Measurements from ENCODE around the gene TBC1D8.

DNA sequence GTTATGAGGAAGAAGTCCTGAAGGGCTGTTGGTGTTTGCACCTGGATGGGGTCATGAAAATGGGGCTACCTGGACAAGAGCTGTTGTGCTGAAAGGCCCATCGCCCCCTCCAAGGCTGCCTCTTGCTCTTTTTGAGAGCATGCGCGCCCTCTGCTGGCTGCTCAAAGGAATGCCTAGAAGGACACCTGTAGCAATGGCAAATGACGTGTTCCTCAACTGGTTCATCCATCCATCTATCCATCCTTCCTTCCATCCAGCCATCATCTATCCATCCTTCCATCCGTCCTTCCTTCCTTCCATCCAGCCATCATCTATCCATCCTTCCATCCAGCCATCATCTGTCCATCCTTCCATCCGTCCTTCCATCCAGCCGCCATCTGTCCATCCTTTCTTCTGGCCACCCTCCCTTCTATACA is 166.3 kb downstream of the TBC1D8 start:
- TF ChIP-seq EZH2 (IDR thresholded peaks at IDR 0.05; ENCODE audit: low read depth, low read length, severe bottlenecking), result no peak
- TF ChIP-seq, protein P1, sequence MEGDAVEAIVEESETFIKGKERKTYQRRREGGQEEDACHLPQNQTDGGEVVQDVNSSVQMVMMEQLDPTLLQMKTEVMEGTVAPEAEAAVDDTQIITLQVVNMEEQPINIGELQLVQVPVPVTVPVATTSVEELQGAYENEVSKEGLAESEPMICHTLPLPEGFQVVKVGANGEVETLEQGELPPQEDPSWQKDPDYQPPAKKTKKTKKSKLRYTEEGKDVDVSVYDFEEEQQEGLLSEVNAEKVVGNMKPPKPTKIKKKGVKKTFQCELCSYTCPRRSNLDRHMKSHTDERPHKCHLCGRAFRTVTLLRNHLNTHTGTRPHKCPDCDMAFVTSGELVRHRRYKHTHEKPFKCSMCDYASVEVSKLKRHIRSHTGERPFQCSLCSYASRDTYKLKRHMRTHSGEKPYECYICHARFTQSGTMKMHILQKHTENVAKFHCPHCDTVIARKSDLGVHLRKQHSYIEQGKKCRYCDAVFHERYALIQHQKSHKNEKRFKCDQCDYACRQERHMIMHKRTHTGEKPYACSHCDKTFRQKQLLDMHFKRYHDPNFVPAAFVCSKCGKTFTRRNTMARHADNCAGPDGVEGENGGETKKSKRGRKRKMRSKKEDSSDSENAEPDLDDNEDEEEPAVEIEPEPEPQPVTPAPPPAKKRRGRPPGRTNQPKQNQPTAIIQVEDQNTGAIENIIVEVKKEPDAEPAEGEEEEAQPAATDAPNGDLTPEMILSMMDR (IDR thresholded peaks at IDR 0.05; ENCODE audit: control extremely low read depth in 1 of 3, insufficient read depth in 1 of 3, low read depth in 1 of 3, low read length in 3 of 3), result peak; percentile 84 to 96 (median 90)
